HG03103 (cell line): ENCODE measurements around the gene ANKRD9.

ENCODE experiments used
- ATAC-seq: cut with Tn5 transposase; IDR thresholded peaks from one replicate; pipeline ENCODE4 v1.9.1; 2021; ENCODE audit warnings: low read depth; ENCODE audit not compliant: unreplicated experiment

The ANKRD9 gene

DNA sequence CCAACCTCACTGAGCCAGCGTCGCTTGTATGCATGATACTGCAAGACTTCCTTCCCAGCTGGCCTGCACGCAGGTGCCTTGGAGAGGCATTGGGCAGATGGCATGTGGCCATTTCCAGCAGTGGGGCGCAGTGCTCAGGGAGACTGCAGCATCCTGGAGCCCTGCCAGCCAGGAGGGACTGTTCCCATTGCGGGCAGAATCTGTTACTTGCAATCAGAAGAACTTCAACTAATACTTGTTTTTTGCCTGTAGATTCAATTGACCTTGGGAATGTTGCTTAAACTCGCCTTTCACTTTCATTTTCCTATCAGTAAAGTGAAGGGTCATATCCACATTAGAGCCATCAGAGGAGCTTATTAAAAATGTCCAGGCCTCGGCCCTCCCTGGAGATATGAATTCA, 29.8 kb downstream of the ANKRD9 start:
- no peak for ATAC-seq

- ATAC-seq: no peak
Observed at GRCh38 chr14:102479107-102479506, 30.5 kb downstream of the ANKRD9 start.

- ATAC-seq: no peak
Observed at GRCh38 chr14:102474934-102475333, 34.6 kb downstream of the ANKRD9 start.

GRCh38 chr14:102473559-102473958, 36.0 kb downstream of the ANKRD9 start:
- ATAC-seq: no peak

GRCh38 chr14:102472791-102473150, 36.8 kb downstream of the ANKRD9 start:
- no peak for ATAC-seq

DNA sequence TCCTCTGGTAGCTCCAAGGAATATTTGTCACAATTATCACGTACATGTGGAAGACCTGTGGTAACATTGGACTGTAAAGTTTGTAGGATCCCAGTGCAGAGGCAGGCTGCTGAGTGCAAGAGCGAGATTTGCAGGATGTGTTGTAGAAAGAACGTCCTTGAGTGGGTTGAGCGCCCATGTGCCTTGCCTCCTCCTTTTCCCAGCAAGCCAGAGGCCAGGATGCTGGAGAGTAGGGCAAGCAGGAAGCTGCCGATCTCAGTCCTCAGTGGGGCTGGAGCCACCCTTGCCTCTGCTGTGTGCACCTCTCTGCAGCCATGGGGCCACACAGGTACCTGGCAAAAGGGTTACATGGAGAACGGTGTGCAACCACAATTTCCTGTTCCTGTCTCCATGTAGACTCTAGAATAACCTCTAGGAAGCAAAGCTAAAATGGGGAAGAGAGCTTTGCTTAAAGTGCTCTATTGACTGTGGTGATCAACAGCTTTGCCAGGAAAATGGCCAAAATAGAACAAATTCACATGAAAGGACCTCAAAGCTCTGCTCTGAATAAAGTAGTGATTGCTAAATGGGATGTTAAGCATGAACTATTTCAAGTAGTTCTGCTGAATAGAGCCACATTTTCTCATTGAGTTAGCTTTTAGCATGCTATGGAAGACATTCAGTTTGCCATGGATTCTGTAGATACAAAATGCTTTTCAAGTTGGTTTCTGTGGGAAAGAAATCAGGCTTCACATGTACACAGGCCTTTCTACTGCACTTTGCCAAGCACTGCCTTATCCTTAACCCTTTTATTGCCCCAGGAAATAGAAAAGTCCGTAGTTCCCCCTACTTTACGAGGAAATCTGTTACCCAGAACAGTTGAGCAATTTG, 37.4 kb downstream of the ANKRD9 start:
- no peak for ATAC-seq

DNA sequence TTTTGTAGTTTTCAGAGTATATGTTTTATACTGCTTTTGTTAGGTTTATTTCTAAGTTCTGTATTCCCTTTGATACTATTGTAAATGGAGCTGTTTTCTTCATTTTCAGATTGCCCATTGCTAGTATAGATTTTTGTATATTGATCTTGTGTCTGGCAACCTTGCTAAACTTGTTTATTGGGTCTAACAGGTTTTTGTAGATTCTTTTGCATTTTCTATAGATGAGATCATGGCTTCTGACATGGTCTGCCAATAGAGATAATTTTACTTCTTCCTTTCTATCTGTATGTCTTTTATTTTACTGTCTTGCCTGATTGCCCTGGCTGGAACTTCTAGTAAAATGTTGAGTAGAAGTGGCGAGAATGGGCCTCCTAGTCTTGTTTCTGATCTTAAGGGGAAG, 40.3 kb downstream of the ANKRD9 start:
- ATAC-seq: no peak

GRCh38 chr14:102464846-102465341, 44.7 kb downstream of the ANKRD9 start:
- ATAC-seq: no peak

GRCh38 chr14:102464006-102464405, 45.6 kb downstream of the ANKRD9 start:
- no peak for ATAC-seq

DNA sequence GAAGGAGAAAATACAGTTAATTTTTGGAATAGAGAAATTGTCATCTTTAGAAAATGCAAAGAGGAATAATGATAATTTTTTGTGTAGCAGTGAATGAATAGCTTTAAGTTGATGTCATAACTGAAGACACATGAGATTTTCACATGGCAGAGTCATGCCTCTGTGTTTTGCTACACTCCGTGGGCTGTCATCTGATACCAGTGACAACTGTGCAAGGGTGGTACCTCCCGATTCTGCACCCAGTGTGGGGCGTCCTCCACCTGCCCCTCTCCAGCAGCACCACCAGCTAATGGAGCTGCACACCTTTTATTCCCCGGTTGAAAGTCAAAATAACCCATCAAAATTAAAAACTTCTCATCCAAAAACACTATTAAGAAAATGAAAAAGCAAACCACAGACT, 47.2 kb downstream of the ANKRD9 start:
- ATAC-seq: no peak

DNA sequence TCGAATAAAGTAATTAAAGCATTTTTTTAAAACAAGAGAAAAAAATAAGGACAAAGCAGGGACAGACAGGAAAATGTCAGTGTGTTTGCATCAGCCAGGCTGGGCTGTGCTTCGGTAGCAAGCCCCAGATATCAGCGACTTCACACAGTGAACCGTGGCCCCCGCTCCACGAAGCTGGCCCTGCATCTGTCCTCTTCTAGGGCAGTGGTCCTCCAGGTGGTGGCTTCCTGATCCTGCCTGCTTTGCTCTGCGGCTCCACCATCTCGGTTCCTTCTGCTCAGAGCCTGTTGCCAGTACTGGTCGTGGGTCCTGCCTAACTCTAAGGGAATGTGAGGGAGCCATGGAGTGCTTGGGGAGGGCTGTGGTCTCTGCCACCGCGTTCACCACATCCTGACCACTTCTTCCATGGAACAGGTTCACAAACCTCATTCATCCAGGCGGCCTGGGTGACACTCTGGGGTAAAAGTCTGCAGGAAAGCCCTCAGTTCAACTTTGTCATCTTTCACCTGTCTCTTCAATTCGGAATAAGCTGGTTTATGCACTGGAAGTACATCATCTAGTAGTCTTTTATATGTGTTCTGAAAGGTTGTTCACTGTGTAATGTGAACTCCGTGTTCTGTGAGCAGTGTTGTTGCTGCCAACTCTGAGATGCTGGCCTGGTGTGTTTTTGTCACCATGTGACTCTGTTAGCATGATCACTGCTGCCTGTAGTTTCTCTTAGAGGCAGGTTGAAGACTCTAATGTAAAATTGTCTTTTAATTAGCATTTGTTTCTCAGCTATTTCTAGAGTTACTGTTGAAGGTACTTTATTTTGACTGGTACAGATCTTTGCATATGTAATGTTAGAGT, 47.9 kb downstream of the ANKRD9 start:
- no peak for ATAC-seq

GRCh38 chr14:102457509-102457908, 52.1 kb downstream of the ANKRD9 start:
- no peak for ATAC-seq

GRCh38 chr14:102454711-102455110, 54.9 kb downstream of the ANKRD9 start:
- ATAC-seq: no peak

- ATAC-seq: no peak
Observed at GRCh38 chr14:102452302-102452701, 57.3 kb downstream of the ANKRD9 start.
